SKM-1 (cell line): ENCODE data around the gene ZNHIT6.
"Not testable (repeated sequence)": the region's sequence is repeated elsewhere in the genome, so short reads cannot be mapped to it uniquely, and the experiment has no call there.

Experiments used
- DNase-seq: peaks from one replicate; lab custom pipeline; 2025; ENCODE audit not compliant: unreplicated experiment; lab: John Stamatoyannopoulos, UW

ZNHIT6 gene, protein sequence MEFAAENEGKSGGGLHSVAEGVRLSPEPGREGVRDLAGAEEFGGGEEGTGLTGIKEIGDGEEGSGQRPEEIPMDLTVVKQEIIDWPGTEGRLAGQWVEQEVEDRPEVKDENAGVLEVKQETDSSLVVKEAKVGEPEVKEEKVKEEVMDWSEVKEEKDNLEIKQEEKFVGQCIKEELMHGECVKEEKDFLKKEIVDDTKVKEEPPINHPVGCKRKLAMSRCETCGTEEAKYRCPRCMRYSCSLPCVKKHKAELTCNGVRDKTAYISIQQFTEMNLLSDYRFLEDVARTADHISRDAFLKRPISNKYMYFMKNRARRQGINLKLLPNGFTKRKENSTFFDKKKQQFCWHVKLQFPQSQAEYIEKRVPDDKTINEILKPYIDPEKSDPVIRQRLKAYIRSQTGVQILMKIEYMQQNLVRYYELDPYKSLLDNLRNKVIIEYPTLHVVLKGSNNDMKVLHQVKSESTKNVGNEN

DNA sequence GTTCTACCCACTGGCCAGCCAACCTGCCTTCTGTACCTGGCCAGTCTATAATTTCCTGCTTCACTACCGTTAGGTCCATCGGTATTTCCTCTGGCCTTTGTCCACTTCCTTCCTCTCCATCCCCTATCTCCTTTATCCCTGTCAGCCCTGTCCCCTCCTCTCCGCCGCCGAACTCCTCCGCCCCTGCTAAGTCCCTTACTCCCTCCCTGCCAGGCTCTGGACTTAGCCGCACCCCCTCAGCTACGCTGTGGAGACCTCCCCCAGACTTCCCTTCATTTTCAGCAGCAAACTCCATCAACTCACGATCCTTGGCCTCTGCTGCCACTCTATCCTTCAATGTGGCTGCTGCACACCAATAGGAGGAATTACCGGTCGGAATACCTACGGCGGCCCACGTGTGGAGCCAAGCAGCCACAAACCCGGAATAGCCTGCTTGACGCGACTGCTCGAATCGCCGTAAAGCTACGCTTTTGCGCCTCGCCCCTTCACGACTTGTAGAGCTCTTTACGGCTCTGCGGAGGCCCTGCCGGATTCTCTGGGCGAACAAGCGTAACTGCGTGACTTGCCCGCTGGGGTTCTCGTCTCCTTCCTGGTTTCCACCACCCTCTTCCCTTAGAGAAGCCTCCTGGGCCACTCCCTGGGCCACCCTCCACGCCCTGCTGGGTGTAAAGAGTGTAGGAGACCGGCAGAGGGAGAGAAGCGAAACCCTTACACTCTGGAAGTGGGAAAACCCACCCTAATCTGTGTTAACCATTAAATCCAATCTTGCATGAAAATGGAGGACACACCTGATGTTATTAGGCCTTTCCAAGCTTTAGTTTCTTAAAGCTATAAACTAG is at the start of gene ZNHIT6:
Gene ZNHIT6 (minus strand): TSS at position 444 of the 839 bp plus-strand sequence. CDS start 149 bp downstream, at position 295.
- peak; percentile 91 for DNase-seq

DNA sequence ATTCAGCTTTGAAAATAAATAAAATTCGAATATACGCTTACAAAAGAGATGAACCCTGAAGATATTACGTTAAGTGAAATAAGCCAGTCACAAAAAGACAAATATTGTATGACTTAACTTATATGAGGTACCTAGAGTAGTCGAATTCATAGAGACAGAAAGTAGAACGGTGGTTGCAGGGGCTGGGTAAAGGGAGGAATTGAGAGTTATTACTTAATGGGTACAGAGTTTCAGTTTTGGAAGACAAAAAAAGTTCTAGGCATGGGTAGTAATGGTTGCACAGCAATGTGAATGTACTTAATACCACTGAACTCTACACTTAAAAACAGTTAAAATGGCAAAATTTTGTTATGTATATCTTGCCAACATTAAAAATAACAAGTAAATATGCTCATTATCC is 48.6 kb upstream of the ZNHIT6 start:
- DNase-seq, result no peak

DNA sequence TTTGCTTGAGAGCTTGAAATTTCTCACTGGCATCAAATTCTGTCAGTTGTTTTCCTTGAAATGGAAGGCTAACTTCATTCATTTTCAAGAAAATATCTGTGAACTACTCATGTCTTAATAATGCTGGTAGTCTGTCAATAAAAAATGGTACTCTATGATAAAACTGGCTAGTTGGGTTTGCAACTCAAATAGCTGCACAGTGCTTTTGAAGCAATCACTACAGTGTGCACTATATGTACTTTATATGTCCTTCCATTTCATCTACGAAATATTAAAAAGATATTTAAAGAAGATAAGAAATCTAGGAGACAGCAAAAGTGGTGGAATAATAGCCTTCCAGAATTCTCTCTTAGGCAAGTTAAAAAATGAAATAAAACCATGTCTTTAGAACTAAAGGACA is 39.9 kb upstream of the ZNHIT6 start:
- DNase-seq, result no peak

DNA sequence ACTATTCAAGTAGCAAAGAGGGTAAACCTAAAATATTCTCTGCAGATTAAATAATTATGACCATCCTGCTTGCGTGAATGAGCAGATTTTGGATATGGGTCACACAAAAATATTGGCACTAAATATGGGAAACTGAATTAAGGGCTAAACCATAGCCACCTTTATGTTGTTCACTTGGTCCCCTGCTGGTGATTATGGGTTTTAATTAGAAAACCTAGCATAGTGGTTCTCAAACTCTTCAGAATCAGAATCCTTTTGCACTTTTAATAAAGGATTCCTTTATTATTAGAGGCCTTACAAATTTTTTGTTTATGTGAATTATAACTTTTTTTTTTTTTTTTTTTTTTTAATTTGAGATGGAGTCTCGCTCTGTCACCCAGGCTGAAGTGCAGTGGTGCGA is 38.5 kb upstream of the ZNHIT6 start:
- no peak for DNase-seq

DNA sequence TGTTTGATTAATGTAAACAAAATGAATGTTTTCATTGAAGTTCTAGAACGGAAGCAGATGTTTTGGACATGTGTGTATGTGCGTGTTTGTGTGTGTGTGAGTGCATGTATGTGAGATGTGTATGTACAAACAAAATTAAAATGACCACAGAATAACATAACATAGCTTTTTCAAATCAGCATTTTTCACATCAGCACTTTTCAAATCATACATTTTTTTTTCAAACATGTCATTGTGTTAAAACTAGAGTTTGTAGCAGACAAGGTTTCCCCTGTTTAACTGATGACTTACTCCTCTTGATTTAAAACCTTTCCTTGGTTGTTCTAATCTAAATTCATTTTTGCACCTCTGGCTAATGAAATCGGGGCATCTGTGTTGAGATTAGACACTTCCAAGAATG is 35.6 kb upstream of the ZNHIT6 start:
- DNase-seq, result no peak

DNA sequence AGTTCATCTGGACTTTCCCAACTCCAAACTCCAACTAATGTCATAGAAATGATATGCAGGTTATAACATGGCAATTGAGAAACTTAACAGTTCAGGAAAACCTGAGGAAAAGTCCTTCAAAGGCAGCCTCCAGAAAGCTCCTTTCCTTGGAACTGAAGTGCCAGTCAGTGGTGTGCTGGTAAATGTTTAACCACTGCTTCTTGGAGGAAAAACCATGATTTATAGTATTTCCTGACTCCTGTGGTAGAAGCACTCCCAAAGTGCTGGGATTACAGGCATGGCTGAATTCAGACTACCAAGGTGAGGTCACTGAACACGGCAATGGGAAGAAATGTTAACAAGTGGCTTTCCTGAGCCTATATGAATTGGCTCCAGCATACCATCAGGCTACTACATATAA is 26.7 kb upstream of the ZNHIT6 start:
- no peak for DNase-seq

DNA sequence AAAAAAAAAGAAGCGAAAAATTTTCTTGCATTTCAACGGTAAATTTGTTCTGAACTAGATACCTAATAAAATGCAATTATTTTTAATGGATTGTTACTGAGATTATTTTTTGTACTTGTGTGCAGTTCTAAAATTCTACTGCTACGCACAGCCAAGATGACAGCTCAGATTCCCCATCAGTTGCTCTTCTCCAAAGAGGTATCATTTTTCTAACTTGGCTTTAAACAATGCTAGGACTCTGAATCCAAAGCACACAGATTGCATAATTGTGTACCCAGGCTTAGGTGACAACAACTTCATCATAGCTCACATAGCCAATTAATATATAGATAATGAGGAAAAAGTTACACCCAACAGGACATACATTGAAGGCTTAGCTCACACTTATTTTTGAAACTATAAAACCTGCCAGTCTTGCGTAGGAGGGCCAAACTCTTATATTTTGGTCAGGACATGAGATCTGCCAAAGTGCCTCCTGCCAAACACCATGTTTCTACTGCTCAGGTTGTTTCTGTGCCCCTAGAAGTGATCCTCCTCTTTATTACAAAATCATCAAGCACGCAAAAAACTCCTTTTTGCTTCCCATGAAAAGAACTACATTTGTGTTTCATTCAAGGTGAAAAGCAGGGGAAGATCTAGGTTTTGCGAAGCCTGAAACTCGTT is 10.6 kb upstream of the ZNHIT6 start:
- DNase-seq, result no peak

DNA sequence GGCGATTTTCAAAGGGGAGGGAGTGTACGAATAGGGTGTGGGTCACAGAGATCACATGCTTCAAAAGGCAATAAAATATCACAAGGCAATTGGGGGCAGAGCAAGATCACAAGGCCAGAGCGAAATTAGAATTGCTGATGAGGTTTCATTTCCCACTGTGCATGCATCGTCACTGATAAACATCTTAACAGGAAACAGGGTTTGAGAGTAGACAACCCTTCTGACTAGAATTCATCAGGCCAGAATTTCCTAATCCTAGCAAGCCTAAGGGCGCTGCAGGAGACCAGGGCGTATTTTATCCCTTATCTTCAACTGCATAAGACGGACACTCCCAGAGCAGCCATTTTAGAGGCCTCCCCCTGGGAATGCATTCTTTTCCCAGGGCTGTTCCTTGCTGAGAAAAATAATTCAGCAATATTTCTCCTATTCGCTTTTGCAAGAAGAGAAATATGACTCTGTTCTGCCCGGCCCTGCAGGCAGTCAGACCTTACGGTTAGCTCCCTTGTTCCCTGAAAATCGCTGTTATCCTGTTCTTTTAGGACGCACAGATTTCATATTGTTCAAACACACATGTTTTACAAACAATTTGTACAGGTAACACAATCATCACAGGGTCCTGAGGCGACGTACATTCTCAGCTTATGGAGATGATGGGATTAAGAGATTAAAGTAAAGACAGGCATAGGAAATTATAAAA is 6.3 kb upstream of the ZNHIT6 start:
- DNase-seq, result not testable (repeated sequence)

DNA sequence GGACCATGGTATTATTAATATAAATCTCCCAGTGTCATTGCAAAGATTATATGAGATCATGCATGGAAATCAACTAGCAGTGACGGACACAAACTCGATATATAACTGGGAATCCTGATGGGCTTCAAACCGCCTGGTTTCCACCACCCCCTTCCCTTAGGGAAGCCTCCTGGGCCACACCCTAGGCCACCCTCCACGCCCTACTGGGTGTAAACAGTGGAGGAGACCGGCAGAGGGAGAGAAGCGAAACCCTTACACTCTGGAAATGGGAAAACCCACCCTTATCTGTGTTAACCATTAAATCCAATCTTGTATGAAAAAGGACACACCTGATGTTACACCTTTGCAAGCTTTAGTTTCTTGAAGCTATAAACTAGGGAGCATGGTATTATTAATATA is 595 bp upstream of the ZNHIT6 start:
- no peak for DNase-seq

DNA sequence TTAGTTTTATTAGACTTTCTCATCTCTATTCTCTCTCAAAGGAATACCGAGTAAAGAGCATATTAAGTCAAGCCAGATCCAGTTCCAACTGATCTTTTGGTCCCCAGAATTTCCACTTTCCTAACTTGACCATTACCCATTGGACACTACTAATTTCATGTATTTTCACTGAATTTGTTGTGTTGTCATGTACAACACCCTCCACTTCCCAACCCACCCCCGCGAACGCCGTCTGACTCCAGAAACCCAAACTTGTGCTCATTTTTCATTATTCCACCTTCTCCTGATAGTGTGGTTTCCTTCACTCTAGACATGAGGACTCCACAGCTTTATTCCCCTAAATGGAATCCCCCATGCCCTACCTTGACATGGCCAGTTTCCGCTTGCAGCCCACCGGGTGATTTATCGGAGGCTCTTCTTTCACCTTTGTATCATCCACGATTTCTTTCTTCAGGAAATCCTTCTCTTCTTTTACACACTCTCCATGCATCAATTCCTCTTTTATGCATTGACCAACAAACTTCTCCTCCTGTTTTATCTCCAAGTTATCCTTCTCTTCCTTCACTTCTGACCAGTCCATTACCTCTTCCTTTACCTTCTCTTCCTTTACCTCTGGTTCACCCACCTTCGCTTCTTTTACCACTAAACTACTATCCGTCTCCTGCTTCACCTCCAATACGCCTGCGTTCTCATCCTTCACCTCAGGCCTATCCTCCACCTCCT is 805 bp downstream of the ZNHIT6 start:
- no peak for DNase-seq

DNA sequence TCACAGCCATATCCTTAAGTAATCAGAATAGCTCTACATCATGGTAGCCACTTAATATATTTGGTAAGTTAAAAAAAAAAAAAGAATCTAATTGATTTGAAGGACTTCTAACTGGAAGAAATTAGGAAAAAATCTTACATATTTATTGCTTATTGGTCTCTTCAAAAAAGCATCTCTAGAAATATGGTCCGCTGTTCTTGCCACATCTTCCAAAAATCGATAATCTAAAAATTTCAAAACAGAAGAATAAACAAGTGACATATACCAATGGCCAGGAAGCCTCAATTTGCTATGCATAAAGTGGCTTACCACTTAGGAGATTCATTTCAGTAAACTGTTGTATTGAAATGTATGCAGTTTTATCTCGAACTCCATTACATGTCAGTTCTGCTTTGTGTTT is 2.3 kb downstream of the ZNHIT6 start:
- no peak for DNase-seq

DNA sequence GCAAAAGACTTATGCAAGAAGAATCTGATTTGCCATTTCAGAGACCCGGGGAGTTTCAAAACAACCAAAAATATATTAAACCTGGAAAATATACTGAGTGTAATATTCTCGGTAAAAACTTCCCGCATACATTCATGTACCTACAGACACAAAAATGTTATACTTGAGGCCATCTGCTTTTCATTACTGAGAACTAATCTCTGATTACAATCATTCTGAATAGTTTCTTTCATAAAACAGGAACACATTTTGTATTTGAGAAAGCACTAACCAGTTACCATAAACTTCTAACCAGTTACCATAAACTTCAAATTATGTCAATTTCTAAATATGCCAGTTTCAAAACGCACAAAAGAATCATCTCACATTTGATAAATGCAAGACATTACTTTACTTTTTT is 7.8 kb downstream of the ZNHIT6 start:
- DNase-seq, result no peak

DNA sequence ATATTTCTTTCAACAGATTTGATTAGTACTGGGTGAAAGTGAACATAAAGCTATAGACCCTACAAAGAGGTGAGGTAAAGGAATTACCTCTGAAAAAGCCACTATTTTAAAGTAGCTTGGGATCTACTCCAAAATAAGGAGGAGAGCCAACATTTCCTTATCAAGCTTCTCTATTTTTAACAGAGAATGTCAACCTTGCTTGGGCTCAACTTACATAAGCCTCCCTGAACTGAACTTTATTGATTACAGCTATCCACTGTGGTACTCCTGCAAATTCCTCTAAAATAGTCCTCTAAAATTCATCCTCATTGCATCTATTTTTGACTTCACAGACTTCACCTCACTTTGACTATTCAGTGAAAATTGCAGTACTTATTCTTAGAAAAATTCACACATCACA is 10.3 kb downstream of the ZNHIT6 start:
- no peak for DNase-seq

DNA sequence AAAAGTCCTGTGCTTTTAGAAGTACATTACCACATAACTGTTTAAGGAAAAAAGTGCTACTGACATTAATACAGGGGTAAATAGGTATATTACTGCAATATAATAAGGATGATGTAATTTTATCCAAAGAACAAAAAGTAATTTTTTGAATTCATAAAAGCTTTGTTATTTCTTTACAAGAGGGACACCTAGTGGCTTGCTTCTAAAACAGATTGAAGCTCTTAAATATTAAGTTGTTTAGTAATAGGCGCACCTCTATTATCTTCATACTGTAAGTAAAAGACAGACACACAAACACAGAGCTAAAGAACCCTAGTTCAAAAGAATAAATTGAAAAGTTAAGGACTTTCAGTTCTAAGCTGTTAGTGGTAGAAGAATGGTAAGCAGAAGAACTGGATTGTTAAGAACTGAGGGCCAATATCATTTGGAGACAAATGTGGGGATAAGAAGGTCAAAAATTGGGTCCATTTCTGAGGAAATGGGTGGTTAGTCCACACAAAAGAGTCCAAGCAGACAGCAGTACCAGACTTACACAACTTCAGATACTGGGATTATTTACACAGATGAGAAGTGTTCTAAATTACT is 15.4 kb downstream of the ZNHIT6 start:
- DNase-seq, result no peak

DNA sequence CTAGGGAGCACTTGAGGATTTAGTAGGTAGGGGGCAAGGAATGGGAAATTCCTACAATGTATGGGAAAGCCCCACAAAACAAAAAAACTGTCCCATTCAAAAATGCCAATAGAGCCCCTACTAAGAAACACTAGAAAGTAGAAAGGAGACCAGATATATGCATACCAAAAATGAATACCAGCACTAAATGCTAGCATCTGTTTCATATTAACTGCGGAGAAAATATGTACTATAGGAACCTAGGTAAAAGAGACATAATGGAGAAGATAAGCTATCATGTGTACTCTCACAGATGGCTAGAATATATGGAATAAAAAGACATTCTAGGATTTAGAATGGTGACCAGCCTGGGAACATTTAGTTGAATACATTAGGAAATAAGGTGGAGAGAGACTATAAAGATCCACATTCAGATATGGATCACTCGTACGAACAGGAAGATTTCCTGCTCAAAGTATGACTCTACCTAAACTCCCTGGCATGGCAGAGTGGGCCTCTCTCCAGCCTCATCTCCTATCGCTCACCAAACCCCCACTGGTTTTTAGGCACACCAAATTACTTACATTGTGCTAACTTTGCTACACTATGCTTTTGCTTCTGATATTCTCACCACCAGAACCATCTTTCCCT is 18.3 kb downstream of the ZNHIT6 start:
- no peak for DNase-seq

DNA sequence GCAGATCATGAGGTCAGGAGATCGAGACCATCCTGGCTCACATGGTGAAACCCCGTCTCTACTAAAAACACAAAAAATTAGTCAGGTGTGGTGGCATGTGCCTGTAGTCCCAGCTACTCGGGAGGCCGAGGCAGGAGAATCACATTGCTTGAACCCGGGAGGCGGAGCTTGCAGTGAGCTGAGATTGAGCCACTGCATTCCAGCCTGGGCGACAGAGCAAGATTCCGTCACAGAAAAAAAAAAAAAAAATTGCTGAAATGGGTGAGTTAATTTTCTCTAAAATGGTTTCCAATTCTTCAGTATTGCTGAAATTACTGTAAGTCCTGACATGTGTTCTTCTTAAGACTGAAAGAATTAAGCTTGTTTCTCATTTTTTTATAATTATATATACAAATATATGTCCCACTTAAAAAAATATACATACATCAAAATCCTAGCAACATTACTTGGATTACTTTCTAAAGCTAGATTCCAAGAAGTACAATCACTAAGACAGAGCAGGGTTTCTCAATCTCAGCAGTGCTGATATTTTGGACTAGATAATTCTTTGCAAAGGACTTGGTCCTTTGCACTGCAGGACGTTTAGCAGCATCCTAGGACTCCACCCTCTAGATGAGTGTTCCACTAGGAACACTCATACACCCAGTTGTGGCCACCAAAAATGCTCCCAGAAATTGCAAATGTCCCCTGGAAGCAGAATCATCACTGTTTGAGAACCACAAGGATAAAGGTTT is 24.8 kb downstream of the ZNHIT6 start:
- DNase-seq, result no peak

DNA sequence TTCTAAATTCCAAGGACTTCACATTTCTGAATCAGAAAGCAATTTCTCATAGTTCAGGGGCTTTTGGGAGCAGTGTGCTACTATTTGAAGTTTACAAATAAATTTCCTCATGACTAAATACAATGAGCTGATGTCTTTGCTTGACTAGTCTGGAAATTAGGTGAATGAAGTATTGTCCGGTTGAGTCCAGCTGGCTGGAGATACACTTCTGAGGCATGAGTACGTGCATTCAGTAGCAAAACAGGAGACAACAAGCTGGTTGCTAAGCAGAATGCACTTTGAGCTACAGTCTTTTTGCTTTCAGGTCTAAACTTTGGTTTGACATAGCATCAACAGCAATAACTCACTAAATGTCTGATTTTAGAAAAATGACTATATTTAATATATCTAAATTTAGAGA is 27.1 kb downstream of the ZNHIT6 start:
- no peak for DNase-seq

DNA sequence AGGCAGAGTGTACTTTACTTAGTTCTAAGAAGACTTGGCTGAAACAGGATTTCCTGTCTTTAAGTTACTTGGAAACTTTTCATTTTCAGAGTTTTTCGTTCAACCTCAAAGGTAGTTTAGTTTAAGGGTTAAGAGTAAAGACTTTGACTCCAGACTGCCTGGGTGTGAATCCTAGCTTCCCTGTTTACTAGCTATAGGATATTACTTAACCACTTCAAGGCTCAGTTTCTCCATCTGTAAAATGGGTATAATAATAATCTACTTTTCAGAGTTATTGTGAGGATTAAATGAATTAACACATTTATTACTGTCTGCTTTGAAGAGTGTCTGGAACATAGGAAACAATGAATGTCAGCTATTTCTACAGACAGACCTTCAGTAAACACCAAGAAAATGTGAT is 30.0 kb downstream of the ZNHIT6 start:
- DNase-seq, result no peak

DNA sequence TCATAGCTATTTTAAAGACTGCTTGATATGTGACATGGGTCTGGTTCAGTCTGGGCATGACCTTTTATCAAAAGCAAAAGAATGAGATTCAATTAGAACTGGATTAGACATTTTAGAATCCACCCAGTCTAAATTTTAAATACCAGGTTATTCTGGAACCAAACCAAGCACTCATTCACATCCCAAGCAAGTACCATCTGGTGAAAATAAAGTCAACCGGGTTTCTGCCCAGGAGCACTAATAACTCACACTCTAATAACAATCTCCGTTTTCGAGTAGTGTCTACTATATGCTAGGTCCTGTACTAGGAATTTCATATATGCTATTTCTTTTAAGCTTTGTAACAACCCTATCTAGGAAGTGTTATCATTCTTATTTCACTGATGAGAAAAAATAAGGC is 30.6 kb downstream of the ZNHIT6 start:
- no peak for DNase-seq
